ENCODE results near the gene SAC3D1.

DNA sequence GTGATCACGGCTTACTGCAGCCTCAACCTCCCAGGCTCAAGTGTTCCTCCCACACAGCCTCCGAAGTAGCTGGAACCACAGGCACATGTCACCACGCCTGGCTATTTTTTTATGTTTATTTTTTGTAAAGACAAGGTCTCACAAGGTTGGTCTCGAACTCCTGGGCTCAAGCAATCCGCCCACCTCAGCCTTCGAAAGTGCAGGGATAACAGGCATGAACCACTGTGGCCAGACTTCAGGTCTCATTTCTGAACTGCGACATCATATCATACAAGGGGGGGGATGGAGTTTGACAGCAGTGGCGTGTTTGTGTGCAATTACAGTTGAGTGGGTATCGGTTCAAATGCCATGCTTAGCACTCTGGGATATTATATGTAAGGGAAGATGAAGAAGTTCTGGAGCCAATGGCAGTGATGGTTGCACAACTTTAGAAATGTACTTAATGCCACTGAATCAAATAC, 10.4 kb downstream of the SAC3D1 start:
- TF ChIP-seq, protein P1, sequence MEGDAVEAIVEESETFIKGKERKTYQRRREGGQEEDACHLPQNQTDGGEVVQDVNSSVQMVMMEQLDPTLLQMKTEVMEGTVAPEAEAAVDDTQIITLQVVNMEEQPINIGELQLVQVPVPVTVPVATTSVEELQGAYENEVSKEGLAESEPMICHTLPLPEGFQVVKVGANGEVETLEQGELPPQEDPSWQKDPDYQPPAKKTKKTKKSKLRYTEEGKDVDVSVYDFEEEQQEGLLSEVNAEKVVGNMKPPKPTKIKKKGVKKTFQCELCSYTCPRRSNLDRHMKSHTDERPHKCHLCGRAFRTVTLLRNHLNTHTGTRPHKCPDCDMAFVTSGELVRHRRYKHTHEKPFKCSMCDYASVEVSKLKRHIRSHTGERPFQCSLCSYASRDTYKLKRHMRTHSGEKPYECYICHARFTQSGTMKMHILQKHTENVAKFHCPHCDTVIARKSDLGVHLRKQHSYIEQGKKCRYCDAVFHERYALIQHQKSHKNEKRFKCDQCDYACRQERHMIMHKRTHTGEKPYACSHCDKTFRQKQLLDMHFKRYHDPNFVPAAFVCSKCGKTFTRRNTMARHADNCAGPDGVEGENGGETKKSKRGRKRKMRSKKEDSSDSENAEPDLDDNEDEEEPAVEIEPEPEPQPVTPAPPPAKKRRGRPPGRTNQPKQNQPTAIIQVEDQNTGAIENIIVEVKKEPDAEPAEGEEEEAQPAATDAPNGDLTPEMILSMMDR (IDR thresholded peaks at IDR 0.05) = no peak
- TF ChIP-seq POLR2AphosphoS5 (IDR thresholded peaks at IDR 0.05) = no peak
